GM23338 (cell line): ENCODE data around the gene OPTC. TPM values are rescaled to one million over a fixed set of nuclear protein-coding genes. Genes with fewer than 3 reads are reported as not detected.

ENCODE experiments used
- ATAC-seq: fragments of 200-7000 bp; cut with Tn5 transposase; 3 replicates; pipeline ENCODE4 v1.9.1; 2020
- DNase-seq: peaks from one replicate; pipeline ENCODE4 v3.0.0-alpha.2; 2015; ENCODE audit warnings: low spot score
- H2AFZ ChIP-seq: fragments of 200-600 bp; sonication (generic); 2 replicates; pipeline ENCODE4 v1.8.0; 2016; ENCODE audit warnings: antibody characterized with exemption, mild to moderate bottlenecking, moderate library complexity
- H3F3A ChIP-seq: fragments of 200-600 bp; sonication (generic); replicated peaks from 2 replicates; pipeline ENCODE4 v1.8.0; 2017; ENCODE audit warnings: antibody characterized with exemption, mixed run types, low read depth
- H3K27ac ChIP-seq: fragments of 200-600 bp; sonication (generic); 2 replicates; pipeline ENCODE4 v1.6.1; 2016; ENCODE audit warnings: low read depth
- H3K27me3 ChIP-seq: fragments of 200-600 bp; sonication (generic); 2 replicates; pipeline ENCODE4 v1.8.0; 2016; ENCODE audit warnings: mild to moderate bottlenecking, mixed run types, moderate library complexity; ENCODE audit not compliant: insufficient read depth
- H3K36me3 ChIP-seq: fragments of 200-600 bp; sonication (generic); 2 replicates; pipeline ENCODE4 v1.8.0; 2016; ENCODE audit warnings: mild to moderate bottlenecking; ENCODE audit not compliant: insufficient read depth
- H3K4me1 ChIP-seq: fragments of 200-600 bp; sonication (generic); 2 replicates; pipeline ENCODE4 v1.8.0; 2016; ENCODE audit warnings: mild to moderate bottlenecking, moderate library complexity; ENCODE audit not compliant: insufficient read depth
- H3K4me2 ChIP-seq: fragments of 200-600 bp; sonication (generic); 2 replicates; pipeline ENCODE4 v1.7.1; 2017; ENCODE audit warnings: mixed run types
- H3K4me3 ChIP-seq: fragments of 200-600 bp; sonication (generic); 2 replicates; pipeline ENCODE4 v1.6.1; 2016; ENCODE audit warnings: mixed run types
- H3K79me2 ChIP-seq: fragments of 200-600 bp; sonication (generic); replicated peaks from 2 replicates; pipeline ENCODE4 v1.8.0; 2017; ENCODE audit warnings: mild to moderate bottlenecking; ENCODE audit not compliant: insufficient read depth
- H3K9me2 ChIP-seq: fragments of 200-600 bp; sonication (generic); 2 replicates; pipeline ENCODE4 v1.8.0; 2017; ENCODE audit not compliant: insufficient read depth
- H4K20me1 ChIP-seq: fragments of 200-600 bp; sonication (generic); replicated peaks from 2 replicates; pipeline ENCODE4 v1.8.0; 2017; ENCODE audit warnings: mild to moderate bottlenecking; ENCODE audit not compliant: insufficient read depth
- H3K27ac Mint-ChIP-seq: 2 replicates; pipeline ENCODE4 v1.8.0; 2020; ENCODE audit warnings: inconsistent platforms, mild to moderate bottlenecking, moderate library complexity, mixed read lengths
- H3K27me3 Mint-ChIP-seq: 3 replicates; pipeline ENCODE4 v1.8.0; 2022; ENCODE audit warnings: low read depth, mild to moderate bottlenecking, moderate library complexity, mixed read lengths, inconsistent platforms; ENCODE audit not compliant: insufficient read depth, poor library complexity
- H3K36me3 Mint-ChIP-seq: 3 replicates; pipeline ENCODE4 v1.8.0; 2021; ENCODE audit warnings: low read depth, mild to moderate bottlenecking, inconsistent platforms, moderate library complexity, mixed read lengths
- H3K4me1 Mint-ChIP-seq: 3 replicates; pipeline ENCODE4 v1.8.0; 2020; ENCODE audit warnings: mild to moderate bottlenecking, inconsistent platforms, mixed read lengths
- H3K4me3 Mint-ChIP-seq: 3 replicates; pipeline ENCODE4 v1.8.0; 2021; ENCODE audit warnings: moderate library complexity, mild to moderate bottlenecking, inconsistent platforms, mixed read lengths
- H3K9me3 Mint-ChIP-seq: 3 replicates; pipeline ENCODE4 v1.8.0; 2020; ENCODE audit warnings: moderate library complexity, mild to moderate bottlenecking, inconsistent platforms, mixed read lengths
- CREB1 ChIP-seq: fragments of 250-450 bp; sonication (Bioruptor Pico); IDR thresholded peaks from 2 replicates; pipeline ENCODE4 v1.5.0; 2020; ENCODE audit warnings: low read depth, mild to moderate bottlenecking, moderate library complexity
- CTCF ChIP-seq, 2 experiments: fragments of 200-600 bp in 1 of 2; sonication (generic) in 1 of 2; conservative IDR thresholded peaks; 2 replicates each; pipeline versions ENCODE4 v1.5.1 to v1.6.1; 2016 to 2017; ENCODE audit warnings: antibody characterized with exemption in 2 of 2, low read depth in 2 of 2, mild to moderate bottlenecking in 2 of 2, moderate library complexity in 1 of 2
- ETS1 ChIP-seq: IDR thresholded peaks from 2 replicates; pipeline ENCODE4 v1.6.1; 2016; ENCODE audit warnings: antibody characterized with exemption
- EZH2 ChIP-seq: fragments of 200-600 bp; sonication (generic); IDR thresholded peaks from one replicate; pipeline ENCODE4 v1.8.0; 2017; ENCODE audit warnings: antibody characterized with exemption, mild to moderate bottlenecking, low read depth; ENCODE audit not compliant: unreplicated experiment
- EZH2phosphoT487 ChIP-seq: fragments of 200-600 bp; sonication (generic); IDR thresholded peaks from one replicate; pipeline ENCODE4 v1.8.1; 2018; ENCODE audit warnings: antibody characterized with exemption; ENCODE audit not compliant: unreplicated experiment
- JUNB ChIP-seq: IDR thresholded peaks from one replicate; pipeline ENCODE4 v1.6.1; 2016; ENCODE audit warnings: antibody characterized with exemption; ENCODE audit not compliant: unreplicated experiment
- NANOG ChIP-seq: IDR thresholded peaks from 2 replicates; pipeline ENCODE4 v1.6.1; 2016; ENCODE audit warnings: antibody characterized with exemption, borderline replicate concordance
- POLR2AphosphoS5 ChIP-seq: IDR thresholded peaks from 2 replicates; pipeline ENCODE4 v1.6.1; 2016; ENCODE audit warnings: antibody characterized with exemption, low read depth
- REST ChIP-seq: IDR thresholded peaks from one replicate; pipeline ENCODE4 v1.6.1; 2018; ENCODE audit warnings: antibody characterized with exemption; ENCODE audit not compliant: unreplicated experiment
- STAT1 ChIP-seq: IDR thresholded peaks from one replicate; pipeline ENCODE4 v1.6.1; 2016; ENCODE audit warnings: antibody characterized with exemption; ENCODE audit not compliant: unreplicated experiment
- ZNF114 ChIP-seq: fragments of 250-450 bp; sonication (Bioruptor Pico); IDR thresholded peaks from 2 replicates; pipeline ENCODE4 v1.5.0; 2020; ENCODE audit warnings: mild to moderate bottlenecking, moderate library complexity
- ZNF331 ChIP-seq: fragments of 250-450 bp; sonication (Bioruptor Pico); IDR thresholded peaks from 2 replicates; pipeline ENCODE4 v1.5.0; 2020; ENCODE audit warnings: low read depth, mild to moderate bottlenecking, moderate library complexity
- ZNF462 ChIP-seq: fragments of 250-450 bp; sonication (Bioruptor Pico); IDR thresholded peaks from 2 replicates; pipeline ENCODE4 v1.5.0; 2020; ENCODE audit warnings: mild to moderate bottlenecking, moderate library complexity
- polyA plus RNA-seq: library from polyadenylated mRNA; unstranded; fragments of >200 nt; fragmentation: Nextera tagmentation; extraction: Ambion mirVana; gene quantifications from 2 replicates; pipeline ENCODE4 v1.2.1, GENCODE V29; 2016
- total RNA-seq: library from RNA; depleted of rRNA; stranded (reverse); fragments of >200 nt; shearing (Covaris generic); gene quantifications from 2 replicates; pipeline ENCODE4 v1.2.3, GENCODE V29; 2014

The OPTC gene
- total and polyA plus RNA-seq, 2 experiments from 2014 or later: 0.50 to 1.0 TPM

GRCh38 chr1:203509135-203509534 is 15.2 kb downstream of the OPTC start:
- Histone ChIP-seq H3K36me3 (no peaks in the 10 kb centered on the region), H3F3A (no peaks in the 10 kb centered on the region), H3K27me3 (peaks cover 22% of the 10 kb centered on the region), H3K79me2 (no peaks in the 10 kb centered on the region), H3K4me3 (no peak overlapping the region), H4K20me1 (no peaks in the 10 kb centered on the region), H3K4me1 (peaks cover 34% of the 10 kb centered on the region), H3K27ac (no peak overlapping the region), H3K4me2 (no peak overlapping the region), H2AFZ (peak overlapping the region; percentile 83; the same call in 1 of the 2 replicates), H3K9me2 (no peaks in the 10 kb centered on the region)
- Mint-ChIP-seq H3K4me3 (no peak overlapping the region; the same call in 2 of the 3 replicates), H3K9me3 (no peaks in the 10 kb centered on the region; the same call in 2 of the 3 replicates), H3K27ac (no peak overlapping the region), H3K27me3 (peaks cover 28% of the 10 kb centered on the region), H3K36me3 (no peaks in the 10 kb centered on the region), H3K4me1 (peaks cover 62% of the 10 kb centered on the region)
- ATAC-seq (no peak), DNase-seq (no peak)
- TF ChIP-seq ZNF331 (CRISPR knock-in tag) (no peak), CREB1 (no peak), EZH2phosphoT487 (no peak), JUNB (no peak), ETS1 (no peak), POLR2AphosphoS5 (no peak), NANOG (no peak), REST (no peak), STAT1 (no peak), EZH2 (no peak), ZNF114 (CRISPR knock-in tag) (no peak), ZNF462 (CRISPR knock-in tag) (no peak), CTCF (conservative IDR thresholded peaks at IDR 0.05; ENCODE audit: low read depth in 2 of 2) (no peak)
